ENCODE measurements around the gene SLC39A11.

Gene SLC39A11

DNA sequence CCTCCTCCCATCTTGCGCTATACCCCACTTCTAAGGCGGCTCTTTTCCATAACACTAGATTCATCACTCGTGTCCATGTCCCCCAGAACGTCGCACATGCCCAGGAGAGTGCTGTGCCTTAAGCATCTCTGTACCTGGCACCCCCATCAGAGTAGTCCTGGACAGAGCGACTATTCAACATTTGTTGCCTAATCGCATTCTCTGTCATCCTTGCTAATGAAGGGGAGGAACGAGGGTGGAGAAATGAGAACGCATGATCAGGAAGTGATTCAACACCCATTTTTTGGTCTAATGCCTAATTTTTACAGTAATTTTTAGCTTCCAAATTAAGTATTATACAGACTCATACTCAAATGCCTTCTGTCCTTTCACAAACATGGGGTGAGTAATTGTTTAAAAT is 53.2 kb downstream of the SLC39A11 start:
- no peak for DNase-seq

DNA sequence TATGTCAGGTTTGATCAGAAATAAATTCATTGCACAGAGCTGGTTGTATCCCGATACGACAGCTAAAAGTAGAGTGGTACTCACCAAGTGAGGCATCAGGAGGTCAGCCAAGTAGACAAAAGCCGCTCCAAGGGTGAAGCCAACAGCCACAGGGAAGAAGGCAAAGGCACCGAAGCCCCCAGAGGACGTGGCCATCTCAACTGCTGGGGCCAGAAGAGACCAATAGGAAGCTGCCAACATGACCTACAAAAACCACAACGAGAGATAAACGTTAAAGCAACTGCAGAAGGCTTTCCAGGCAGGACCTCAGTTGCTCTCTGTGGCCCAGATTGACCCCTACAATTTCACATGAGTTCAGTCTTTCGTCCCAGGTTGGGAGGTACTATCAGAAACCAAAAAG is 61.0 kb downstream of the SLC39A11 start:
- no peak for DNase-seq

DNA sequence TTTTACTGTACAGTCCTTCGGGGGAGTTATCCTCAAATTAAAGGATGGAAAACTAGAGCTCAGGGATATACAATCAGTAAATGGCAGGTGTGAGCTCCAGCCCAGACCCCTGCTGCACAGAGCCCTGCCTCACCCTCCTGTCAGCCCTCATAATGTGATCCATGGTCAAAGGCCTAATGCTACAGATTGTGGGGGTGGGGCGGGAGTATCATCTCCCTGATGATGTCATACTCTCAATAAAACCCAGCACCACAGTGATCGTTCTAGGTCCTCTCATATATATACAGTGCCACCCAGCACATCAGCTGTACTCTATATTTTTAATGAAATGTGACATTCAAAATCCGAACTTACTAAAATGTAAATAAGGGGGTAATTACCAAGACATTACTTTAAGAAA is 61.5 kb downstream of the SLC39A11 start:
- DNase-seq = no peak

DNA sequence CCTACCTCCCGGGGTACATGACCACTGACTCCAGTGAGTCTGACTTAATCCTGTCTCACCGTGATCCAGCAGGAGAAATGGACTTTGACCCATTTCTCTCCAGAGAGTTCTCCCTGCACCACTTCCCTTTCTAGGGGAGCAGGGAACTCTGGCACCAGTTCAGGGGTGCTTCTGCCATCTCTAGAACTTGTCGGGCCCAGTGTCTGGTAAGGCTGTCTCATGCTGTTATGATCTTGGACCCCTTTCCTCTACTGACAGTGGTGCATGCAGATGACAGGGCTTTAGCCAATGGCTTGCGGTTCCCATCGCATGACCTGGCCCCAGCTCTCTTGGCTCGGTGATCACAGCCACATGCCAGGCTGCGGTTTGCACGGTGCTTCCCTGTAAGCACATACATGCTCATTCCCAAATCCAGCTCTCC is 62.0 kb downstream of the SLC39A11 start:
- DNase-seq = no peak

DNA sequence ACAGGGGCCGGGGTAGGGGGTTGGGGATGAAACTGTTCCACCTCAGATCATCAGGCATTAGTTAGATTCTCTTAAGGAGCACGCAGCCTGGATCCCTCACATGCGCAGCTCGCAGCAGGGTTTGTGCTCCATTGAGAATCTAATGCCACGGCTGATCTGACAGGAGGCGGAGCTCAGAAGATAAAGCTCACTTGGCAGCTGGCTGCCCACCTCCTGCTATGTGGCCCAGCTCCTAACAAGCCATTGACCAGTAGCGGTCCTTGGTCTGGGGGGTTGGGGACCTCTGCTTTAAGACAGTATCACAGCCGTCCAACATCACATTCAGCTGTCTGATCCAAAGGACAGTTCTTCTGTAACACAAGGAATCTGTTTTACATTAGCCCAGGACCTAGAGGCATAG is 62.5 kb downstream of the SLC39A11 start:
- no peak for DNase-seq

DNA sequence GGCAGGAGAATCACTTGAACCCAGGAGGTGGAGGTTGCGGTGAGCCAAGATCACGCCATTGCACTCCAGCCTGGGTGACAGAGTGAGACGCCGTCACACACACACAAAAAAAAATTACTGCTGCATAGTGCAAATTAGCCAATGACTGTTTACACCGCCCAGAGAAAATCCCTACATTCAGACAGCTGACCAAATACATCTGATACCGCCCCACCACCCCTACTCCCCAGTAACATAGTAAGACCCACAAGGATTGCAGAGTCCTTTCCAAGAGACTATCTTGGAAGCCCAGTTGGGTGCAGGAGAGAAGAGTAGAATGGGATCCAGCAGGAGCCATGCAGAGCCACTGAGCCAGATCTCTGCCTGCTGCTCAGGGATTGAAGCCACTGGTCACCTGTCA is 63.5 kb downstream of the SLC39A11 start:
- no peak for DNase-seq

DNA sequence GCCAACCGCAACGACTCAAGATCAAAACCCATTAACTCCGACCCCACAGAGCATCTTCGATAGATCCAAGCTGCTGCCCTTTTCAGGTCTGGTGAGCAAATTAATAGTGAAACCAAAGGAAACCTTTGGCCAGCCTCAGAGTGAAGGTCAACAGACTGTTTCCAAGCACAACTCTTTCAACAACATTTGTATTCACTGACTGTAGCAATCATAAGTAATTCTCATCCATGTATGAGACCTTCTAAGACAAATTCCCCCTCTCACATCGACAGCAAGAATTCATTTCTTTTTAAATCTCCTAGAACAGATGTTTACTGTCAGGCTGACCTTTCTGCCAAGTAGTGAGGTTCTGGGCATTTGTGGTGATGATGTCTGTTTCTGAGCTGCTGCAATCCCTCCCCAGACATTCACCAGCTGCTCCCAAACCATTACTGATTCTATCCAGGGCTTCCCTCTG is 64.2 kb downstream of the SLC39A11 start:
- DNase-seq = no peak

DNA sequence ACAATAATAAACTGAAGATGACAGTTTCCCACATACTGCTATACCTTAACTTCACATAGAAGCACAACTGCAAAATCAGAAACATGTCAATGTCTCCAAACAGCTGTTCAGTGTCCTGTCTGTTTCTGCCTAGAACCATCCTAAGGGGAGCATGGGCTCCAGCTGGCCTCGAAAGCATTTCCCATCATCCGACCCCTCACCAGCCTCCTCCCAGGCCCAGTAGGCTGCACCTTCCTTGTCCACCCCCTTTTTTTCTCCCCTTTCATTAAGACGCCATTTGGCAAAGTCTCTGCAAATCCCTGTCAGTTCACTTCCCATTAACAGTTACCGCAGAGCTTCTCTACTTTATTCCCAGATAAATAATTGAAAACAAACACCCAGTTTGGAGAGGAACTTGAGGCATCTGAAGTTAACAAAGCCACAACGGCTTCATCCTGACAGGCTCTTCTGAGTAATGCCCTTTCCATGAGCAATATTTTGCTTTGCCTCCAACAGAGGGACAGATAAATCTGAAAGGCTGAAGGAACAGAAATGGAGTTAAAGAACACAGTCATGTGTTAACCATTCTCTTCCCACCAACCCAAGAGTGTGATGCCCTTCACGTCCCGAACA is 65.3 kb downstream of the SLC39A11 start:
- no peak for DNase-seq

DNA sequence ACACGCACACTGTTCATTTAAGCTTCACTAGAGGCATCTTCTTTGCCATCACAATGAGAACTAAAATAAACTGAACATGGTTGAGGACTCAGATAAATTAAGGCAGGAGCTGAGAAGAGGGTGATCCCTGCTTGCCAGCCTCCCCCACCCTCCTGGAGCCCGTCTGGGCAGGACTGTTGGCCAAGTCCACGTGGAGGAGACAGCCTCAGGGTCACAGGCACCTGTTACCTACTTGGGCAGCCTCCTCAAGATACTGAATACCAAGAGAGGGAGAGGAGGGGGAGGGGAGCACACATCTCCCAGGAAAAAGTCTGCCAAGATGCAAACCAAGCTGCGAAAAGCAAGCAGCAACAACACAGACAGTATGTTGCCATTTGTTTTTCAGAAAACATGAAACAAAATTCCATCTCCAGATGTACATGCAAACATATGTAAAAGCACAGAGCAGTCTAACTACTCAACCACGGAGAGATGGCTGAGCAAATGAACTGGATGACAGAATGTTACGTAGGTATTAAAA is 67.4 kb downstream of the SLC39A11 start:
- DNase-seq = no peak

DNA sequence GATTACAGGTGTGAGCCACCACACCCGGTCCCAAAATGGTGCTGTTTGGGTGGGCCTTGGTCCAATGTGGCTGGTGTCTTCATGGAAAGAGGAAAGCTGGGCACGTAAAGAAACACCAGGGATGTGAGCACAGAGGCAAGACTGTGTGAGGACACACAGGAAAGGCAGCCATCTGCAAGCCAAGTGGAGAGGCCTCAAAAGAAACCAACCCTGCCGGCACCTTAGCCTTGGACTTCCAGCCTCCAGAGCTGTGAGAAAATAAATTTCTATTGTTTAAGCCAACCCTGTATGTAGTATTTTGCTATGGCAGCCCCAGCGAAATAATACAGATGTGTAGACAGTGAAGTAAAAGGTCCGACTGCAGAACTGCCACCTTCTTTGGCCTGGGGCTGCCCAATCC is 68.7 kb downstream of the SLC39A11 start:
- no peak for DNase-seq

DNA sequence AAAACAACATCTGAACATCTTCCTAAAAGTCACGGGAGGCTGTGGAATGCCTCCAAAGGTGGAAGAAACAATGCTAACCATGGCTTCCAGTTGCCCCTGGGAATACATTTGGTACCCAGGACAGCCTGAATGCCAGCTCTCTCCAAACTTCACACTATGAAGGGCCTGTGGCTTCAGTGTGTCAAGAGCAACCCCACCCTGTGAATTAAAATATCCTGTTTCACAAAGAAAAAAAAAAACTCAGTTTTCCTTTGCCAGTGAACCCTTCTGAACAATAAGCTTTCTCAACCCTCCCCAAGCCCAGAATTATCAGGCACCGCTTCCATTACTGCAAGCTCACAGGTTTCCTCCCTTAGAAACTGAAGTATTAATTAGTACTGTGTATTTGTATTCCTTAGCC is 69.8 kb downstream of the SLC39A11 start:
- no peak for DNase-seq

DNA sequence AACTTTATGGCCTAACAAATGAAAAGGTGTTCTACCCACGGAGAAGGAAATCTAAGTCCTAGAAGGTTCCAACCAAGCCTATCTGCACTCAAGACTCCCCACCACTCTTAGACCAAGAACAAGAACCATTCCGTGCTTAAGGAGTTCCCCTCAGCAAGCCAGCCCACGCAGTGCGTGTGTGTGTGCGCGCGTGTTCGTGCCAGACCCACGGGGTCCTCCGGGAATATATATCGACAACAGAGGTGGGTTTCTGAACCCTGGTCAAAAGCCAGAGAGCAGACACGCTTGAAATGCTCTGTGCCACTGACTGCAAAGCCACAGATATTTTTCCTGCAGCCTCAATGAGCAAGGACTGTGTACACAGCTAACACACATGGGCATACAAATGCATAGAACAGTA is 70.7 kb downstream of the SLC39A11 start:
- DNase-seq = no peak

DNA sequence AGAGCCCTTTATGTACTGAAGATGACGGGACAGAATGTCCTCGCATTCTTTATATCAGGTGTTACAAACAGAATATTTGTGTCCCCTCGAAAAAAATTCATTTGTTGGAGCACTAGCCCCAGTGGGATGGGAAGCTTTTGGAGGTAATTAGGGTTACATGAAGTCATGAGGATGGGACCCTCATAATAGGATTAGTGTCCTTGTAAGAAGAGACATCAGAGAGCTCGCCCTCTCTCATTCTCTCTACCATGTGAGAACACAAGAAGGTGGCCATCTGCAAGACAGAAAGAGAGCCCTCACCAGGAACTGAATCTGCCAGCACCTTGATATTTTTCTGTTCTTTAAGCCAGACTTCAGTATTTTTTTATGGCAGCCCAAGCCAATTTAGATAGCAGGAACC is 72.4 kb downstream of the SLC39A11 start:
- no peak for DNase-seq

DNA sequence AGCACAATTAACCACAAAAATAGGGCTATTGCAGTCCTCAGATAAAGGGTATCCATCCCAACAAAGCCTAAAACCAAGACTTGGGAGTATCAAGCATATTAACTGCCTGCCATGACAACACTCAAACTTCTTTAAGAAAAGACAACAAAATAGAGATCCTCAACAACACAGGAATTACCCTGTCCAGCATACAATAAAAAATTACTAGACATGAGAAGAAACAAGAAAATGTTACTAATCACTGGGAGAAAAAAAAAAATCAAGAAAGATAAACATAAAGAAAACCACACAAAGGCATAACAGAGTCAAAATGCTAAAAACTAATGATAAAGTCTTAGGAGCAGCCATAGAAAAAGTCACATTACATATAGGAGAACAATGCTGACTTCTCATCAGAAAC is 73.9 kb downstream of the SLC39A11 start:
- DNase-seq = no peak

DNA sequence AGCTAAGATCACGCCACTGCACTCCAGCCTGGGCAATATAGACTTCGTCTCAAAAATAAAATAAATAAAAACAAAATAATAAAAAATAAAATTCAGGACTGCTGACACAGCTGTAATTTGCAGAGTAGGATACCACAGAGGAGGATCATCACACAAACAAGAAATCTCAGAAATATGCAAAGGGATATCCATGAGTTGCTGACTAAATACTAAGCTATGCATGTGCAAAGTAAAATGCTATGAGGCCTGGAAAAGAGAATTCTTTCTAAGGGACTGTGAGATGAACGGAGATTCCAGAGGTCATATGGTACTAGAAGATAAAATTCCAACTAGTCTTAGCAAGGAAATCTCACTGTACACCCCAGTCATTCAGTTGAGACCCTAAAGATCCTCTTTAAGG is 74.8 kb downstream of the SLC39A11 start:
- DNase-seq = no peak

DNA sequence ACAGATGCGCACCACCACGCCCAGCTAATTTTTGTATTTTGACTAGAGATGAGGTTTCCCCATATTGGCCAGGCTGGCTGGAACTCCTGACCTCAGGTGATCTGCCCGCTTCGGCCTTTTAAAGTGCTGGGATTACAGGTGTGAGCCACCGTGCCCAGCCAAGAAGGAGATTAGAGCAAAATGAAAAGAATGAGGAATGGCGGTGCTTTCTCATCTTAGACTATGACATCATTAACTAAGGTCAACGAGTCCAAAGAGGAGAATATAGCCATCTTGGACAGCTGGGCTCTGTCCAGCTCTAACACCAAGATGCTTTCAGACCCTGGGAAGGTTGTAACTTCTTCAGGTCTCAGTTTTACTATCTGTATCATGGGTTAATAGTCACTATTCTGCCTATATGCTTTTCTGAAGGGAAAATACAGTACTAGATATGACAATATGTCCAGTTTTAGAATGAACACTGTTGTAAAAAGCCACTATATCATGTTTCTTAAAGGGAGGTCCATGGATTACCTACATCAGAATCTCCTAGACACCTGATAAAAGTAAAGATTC is 76.7 kb downstream of the SLC39A11 start:
- DNase-seq = no peak

DNA sequence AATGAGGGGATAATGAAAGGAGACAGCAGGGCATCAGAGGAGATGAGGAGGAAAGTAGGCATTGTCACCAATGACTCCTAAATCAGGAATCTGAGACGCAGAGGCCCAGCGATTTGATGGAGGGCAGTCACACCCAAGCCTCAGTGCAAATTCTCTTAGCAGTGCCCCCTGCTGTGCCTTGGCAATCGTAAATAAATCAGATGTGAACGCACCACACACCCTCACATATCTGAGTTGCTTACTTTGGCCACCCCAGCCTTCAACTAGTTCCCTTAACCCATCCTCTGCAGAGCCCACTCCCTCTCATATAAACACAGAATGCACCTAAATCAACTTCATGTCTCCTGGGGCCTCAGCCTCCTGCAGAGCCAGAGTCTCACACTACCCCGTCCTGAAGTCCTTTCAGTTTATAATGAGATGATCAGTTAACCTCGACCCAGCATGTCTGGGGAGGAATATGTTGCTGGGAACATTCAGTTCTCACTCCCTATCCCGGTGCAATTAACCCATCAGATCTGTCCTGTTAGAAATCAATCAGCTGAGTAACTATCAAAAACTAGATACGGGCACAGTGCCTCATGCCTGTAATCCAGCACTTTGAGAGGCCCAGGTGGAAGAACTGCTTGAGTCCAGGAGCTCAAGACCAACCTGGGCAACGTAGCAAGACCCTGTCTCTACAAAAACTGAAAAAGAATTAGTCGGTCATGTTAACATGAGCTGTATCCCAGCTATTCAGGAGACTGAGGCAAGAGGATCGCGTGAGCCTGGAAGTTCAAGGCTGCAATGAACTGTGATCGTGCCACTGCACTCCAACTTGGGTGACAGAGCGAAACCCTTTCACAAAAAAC is 78.4 kb downstream of the SLC39A11 start:
- peak; percentile 17 for DNase-seq

DNA sequence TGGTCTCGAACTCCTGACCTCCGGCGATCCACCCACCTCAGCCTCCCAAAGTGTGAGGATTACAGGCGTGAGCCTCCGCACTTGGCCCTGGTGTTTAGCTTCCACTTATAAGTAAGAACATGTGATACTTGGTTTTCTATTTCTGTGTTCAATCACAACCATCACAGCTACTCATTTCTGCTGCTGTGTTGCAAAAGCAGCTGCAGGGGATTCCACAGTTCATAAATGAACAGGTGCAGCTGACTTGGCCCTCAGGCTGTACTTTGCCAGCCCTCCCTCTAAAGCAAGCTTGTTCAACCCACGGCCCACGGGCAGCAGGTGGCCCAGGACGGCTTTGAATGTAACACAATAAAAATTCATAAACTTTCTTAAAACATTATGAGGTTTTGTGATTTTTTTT is 79.2 kb downstream of the SLC39A11 start:
- DNase-seq = no peak

DNA sequence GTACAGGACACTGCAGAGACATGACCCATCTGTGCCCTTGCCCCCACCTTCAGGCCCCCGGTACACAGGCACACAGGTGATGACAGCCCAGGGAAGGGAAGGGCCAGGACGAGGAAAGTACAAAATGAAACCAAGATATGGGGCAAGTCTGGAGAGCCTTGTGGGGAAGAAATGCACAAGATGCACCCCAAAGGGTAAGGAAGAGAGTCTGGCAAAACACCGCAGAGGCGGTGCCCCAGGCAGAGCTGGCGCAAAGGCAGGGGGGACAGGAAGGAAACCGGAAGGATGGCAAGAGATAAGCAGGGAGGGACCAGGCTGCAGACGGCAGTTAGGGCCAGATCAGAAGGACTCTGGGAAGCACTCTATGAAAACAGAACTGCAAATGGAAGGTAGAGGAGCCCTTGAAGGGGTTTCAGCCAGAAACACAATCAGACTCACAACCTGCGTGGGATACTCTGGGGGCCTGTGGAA is 81.4 kb downstream of the SLC39A11 start:
- DNase-seq = no peak

DNA sequence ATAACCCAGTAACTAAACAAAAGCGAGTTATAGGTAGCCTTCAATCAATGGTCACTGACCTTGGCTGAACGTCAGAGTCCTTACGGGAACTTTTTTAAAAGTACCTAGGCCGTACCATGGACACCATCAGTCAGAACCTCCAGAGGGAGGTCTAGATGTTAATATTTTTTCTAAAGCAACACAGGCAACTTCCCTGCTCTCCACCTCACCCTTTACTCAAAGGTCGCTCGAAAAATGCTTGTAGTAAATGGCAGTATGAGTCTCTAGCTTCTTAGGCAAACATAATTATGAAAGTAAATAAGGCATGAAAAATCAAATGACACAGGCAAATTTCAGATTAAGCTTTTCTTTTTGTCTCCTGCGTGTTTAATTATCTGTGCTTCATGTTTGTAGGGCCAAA is 82.1 kb downstream of the SLC39A11 start:
- DNase-seq = no peak

DNA sequence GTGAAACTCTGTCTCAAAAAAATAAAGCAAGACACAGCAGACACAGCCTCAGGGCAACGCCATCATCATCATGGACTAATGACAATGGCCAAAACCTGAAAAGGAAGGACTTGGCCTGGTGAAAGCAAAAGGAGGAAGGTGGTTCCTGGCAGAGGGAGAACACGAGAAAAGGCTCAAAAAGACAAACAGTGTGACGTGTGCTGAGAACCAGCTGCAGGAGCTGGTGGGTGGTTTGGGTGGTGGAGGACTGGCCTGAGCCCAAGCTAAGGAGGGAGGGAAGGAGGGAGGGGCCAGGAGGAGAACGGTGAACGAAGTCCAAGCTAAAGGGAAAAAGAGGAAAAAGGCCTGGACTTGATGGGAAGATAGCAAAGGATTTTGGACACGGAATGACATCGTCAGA is 85.1 kb downstream of the SLC39A11 start:
- DNase-seq = no peak

DNA sequence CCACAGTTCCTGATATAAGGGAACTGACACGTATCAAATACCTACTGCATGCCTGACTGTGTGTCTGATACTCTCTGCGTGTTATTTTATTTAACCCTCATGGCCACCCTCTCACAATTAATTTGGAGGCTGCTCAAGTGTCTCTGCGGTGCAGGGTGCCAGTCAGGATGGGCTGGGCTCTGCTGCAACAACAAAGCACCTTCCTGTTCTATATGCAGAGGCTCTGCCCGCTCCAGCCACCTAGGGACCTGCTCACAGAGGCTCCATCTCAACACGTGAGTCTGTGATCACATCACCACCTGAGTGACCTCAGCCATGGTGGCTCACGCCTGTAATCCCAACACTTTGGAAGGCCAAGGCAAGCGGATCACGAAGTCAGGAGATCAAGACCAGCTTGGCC is 87.1 kb downstream of the SLC39A11 start:
- no peak for DNase-seq

DNA sequence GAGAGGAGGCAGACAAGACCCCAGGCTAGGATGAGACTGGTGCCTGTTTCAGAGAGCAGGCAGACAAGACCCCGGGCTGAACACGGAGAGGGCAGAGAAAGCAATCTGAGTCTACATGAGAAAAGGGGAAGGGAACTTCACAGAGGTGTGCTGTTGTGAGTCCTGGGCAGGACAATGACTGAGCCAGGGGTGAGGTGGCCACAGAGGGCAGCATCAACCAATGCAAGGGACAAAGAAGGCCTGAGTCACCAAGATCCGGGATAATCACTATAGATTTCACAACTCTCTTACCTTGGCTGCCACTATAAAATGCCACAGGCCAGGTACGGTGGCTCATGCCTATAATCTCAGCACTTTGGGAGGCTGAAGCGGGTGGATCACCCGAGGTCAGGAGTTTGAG is 89.0 kb downstream of the SLC39A11 start:
- no peak for DNase-seq

DNA sequence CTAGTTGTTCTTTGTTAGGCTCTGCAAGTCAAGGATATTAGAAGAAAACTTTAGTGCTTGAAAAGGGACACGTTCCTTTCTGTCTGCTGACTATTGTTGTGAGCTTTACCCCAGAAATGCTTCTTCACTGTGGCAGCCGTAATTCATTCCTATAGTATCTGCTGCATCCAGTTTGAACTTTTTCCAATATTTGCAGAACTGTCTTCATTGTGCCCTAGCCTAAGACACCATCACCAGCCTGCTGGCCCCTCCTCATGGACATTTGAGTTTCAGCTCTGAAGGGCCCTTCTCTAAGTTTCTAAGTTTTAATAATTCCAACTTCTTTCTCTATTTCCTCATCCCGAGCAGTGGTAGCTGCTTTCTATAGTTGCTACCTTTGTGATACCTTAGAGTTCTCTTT is 91.7 kb downstream of the SLC39A11 start:
- DNase-seq = no peak
